GM12801 (cell line): ENCODE measurements around the gene NSRP1.

ENCODE experiments used
- TF ChIP-seq, protein P1 (sequence below): IDR thresholded peaks from one replicate; pipeline ENCODE4 v1.5.1; 2011; ENCODE audit warnings: control low read depth; ENCODE audit not compliant: insufficient read length; ENCODE audit errors: extremely low read depth

NSRP1 gene

DNA sequence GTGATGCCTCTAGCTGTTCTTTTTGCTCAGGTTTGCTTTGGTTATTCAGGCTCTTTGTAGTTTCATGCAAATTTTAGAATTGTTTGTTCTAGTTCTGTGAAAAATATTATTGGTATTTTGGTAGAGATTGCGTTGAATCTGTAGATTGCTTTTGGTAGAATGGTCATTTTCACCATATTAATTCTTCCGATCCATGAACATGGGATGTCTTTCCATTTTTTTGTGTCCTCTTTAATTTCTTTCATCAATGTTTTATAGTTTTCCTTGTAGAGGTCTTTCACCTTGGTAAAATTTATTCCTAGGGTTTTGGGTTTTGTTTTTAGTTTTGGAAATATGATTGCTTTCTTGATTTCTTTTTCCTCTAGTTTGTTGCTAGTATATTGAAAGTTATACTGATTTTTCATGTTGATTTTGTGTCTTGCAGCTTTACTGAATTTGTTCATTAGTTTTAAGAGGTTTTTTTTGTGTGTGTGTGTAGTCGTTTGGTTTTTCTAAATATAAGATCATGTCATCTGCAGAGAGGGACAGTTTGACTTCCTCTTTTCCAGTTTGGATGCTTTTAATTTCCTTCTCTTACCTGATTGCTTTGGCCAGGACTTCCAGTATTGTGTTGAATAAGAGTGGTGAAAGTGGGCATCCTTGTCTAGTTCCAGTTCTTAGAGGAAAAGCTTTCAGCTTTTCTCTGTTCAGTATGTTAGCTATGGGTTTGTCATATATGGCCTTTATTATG lies 42.4 kb downstream of the NSRP1 start:
- TF ChIP-seq, protein P1, sequence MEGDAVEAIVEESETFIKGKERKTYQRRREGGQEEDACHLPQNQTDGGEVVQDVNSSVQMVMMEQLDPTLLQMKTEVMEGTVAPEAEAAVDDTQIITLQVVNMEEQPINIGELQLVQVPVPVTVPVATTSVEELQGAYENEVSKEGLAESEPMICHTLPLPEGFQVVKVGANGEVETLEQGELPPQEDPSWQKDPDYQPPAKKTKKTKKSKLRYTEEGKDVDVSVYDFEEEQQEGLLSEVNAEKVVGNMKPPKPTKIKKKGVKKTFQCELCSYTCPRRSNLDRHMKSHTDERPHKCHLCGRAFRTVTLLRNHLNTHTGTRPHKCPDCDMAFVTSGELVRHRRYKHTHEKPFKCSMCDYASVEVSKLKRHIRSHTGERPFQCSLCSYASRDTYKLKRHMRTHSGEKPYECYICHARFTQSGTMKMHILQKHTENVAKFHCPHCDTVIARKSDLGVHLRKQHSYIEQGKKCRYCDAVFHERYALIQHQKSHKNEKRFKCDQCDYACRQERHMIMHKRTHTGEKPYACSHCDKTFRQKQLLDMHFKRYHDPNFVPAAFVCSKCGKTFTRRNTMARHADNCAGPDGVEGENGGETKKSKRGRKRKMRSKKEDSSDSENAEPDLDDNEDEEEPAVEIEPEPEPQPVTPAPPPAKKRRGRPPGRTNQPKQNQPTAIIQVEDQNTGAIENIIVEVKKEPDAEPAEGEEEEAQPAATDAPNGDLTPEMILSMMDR = no peak

DNA sequence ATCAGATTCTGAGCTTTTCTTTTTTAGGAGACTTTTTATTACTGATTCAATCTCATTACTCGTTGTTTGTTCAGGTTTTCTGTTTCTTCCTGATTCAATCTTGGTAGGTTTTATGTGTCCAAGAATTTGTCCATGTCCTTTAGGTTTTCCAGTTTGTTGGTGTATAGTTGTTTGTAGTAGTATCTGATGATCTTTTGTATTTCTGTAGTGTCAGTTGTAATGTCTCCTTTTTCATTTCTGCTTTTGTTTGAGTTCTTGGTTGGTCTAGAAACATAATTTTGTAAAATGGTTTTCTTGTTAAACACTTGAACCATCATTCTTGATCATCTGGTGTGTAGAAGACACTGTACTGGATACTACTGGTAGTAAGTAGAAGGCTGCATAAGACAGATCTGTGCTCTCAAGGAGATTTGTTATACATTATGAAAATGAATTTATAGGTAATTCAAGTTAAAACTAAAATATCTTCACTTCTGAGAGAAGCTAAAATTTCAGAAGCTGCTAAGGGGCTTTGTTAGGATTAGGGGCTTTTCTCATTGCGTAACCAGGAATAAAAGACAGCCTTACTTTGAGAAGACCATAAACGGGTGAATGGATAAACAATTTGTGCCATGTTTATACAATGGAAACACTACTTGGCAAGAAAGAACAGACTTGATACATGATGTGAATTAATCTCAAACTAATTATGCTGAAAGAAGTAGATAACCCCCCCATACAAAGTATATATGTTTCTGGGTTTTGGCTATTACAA lies 44.0 kb downstream of the NSRP1 start:
- TF ChIP-seq, protein P1 = no peak

DNA sequence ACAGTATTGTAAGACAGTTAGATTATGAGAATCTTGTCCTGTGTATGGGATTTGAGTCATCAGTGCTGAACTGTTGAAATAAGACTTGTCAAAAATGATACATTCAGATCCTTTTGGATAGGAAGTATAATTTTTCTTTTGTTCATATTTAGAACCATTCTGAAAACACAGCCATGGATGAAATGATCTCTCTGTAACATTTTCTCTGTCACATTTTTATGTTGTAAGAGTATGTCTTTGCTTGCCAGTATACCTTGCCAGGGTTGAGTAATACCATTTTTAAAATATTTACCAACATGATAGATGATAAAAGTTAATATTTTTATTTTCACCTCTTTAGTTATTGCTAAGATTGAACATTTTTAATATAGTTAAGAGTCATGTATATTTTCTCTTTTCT lies 45.0 kb downstream of the NSRP1 start:
- TF ChIP-seq, protein P1 = no peak

GRCh38 chr17:30164531-30164930 lies 47.9 kb downstream of the NSRP1 start:
- TF ChIP-seq, protein P1 = no peak

GRCh38 chr17:30165147-30165546 lies 48.5 kb downstream of the NSRP1 start:
- TF ChIP-seq, protein P1 = no peak

GRCh38 chr17:30165960-30166359 lies 49.3 kb downstream of the NSRP1 start:
- TF ChIP-seq, protein P1 = no peak

GRCh38 chr17:30170415-30170987 lies 53.9 kb downstream of the NSRP1 start:
- TF ChIP-seq, protein P1 = no peak
